CD8-positive, alpha-beta memory T cell (primary cell): ENCODE data around the gene FAT1. TPM values are rescaled to one million over a fixed set of nuclear protein-coding genes. Genes with fewer than 3 reads are reported as not detected.

Source experiments
- CTCF ChIA-PET: fragments of 350-600 bp; sonication (Branson Sonifier 250); formaldehyde crosslinking; loops from one replicate; lab custom pipeline; 2021; ENCODE audit warnings: antibody characterized with exemption; lab: Charles Lee
- POLR2A ChIA-PET: fragments of 350-600 bp; sonication (Branson Sonifier 250); formaldehyde crosslinking; loops from one replicate; lab custom pipeline; 2021; ENCODE audit warnings: antibody characterized with exemption; lab: Charles Lee
- DNase-seq, 5 donors: peaks; one replicate each; pipeline versions ENCODE4 v3.0.0 to v3.0.0-alpha.2; 2020 to 2022; ENCODE audit warnings: mixed read lengths in 1 of 5
- H3K27ac ChIP-seq: one replicate; pipeline ENCODE4 v1.7.0; 2013; ENCODE audit warnings: low read depth, mild to moderate bottlenecking, low read length, moderate library complexity
- H3K27me3 ChIP-seq: 2 replicates; pipeline ENCODE4 v1.7.0; 2013; ENCODE audit warnings: low read length, mild to moderate bottlenecking; ENCODE audit not compliant: insufficient read depth, poor library complexity, severe bottlenecking
- H3K36me3 ChIP-seq: 2 replicates; pipeline ENCODE4 v1.7.0; 2013; ENCODE audit warnings: mild to moderate bottlenecking, low read length, moderate library complexity; ENCODE audit not compliant: insufficient read depth
- H3K4me1 ChIP-seq: 2 replicates; pipeline ENCODE4 v1.7.0; 2013; ENCODE audit warnings: mild to moderate bottlenecking, low read length, moderate library complexity; ENCODE audit not compliant: insufficient read depth
- H3K4me3 ChIP-seq: 2 replicates; pipeline ENCODE4 v1.7.0; 2013; ENCODE audit warnings: mild to moderate bottlenecking, low read length
- H3K9me3 ChIP-seq: 2 replicates; pipeline ENCODE4 v1.7.0; 2013; ENCODE audit warnings: mild to moderate bottlenecking, low read length
- H3K27ac Mint-ChIP-seq, 8 donors: one replicate each; pipeline ENCODE4 v1.8.0; 2020 to 2021; ENCODE audit warnings: mixed read lengths in 8 of 8, mild to moderate bottlenecking in 6 of 8, inconsistent platforms in 3 of 8, moderate library complexity in 3 of 8
- H3K27me3 Mint-ChIP-seq, 2 donors: one replicate each; pipeline ENCODE4 v1.8.0; 2020 to 2021; ENCODE audit warnings: mixed read lengths in 2 of 2, mild to moderate bottlenecking in 1 of 2, moderate library complexity in 1 of 2
- H3K36me3 Mint-ChIP-seq, 3 donors: one replicate each; pipeline ENCODE4 v1.8.0; 2020 to 2021; ENCODE audit warnings: mixed read lengths in 3 of 3, inconsistent platforms in 1 of 3, mild to moderate bottlenecking in 1 of 3
- H3K4me1 Mint-ChIP-seq, 3 donors: one replicate each; pipeline ENCODE4 v1.8.0; 2020 to 2021; ENCODE audit warnings: mixed read lengths in 3 of 3, inconsistent platforms in 1 of 3, mild to moderate bottlenecking in 1 of 3
- H3K4me3 Mint-ChIP-seq, 7 donors: one replicate each; pipeline ENCODE4 v1.8.0; 2020 to 2021; ENCODE audit warnings: mixed read lengths in 7 of 7, mild to moderate bottlenecking in 6 of 7, moderate library complexity in 4 of 7, inconsistent platforms in 2 of 7
- H3K9me3 Mint-ChIP-seq, 5 donors: one replicate each; pipeline ENCODE4 v1.8.0; 2020 to 2022; ENCODE audit warnings: mixed read lengths in 5 of 5, mild to moderate bottlenecking in 3 of 5, moderate library complexity in 2 of 5, inconsistent platforms in 1 of 5
- polyA plus RNA-seq: library from polyadenylated mRNA; unstranded; fragments of 300-500 nt; fragmentation: Illumina TruSeq; gene quantifications from one replicate; pipeline ENCODE4 v1.2.3, GENCODE V29; 2021
- total RNA-seq, 2 experiments: library from RNA; stranded (reverse); gene quantifications; one replicate each; pipeline ENCODE4 v1.2.3, GENCODE V29; 2021

FAT1 gene
- total and polyA plus RNA-seq, 3 experiments from 2014 or later = not detected

DNA sequence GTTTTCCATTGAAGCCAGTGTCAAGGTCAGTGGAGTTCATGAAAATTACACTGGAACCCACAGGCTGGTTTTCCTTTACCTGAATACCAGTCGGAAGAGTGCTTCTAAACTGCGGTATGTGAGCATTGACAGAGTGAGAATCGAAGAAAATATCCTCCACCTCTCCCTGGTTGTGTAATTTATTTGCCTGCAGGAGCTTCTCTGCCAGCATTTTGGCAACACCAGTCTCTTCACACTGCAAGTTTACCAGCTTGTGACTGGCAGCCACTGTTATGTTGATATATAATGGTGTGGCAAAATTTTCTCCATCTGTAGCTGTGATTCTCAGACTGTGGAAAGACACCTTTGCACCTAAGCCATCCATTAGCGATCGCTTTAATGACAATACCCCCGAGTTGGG, 16.1 kb downstream of the FAT1 start:
- H3K9me3 ChIP-seq = no peaks in the 10 kb centered on the region
- H3K36me3 ChIP-seq = no peaks in the 10 kb centered on the region
- H3K4me1 Mint-ChIP-seq = no peaks in the 10 kb centered on the region
- no peaks in the 10 kb centered on the region for H3K27me3 Mint-ChIP-seq
- ChIA-PET POLR2A (no interaction called here), CTCF (no interaction called here)
- no peak overlapping the region for H3K27ac ChIP-seq
- peaks cover 0 to 1% (median 0%) of the 10 kb centered on the region in 3 donors for H3K36me3 Mint-ChIP-seq
- peaks cover 0 to 8% (median 6%) of the 10 kb centered on the region in 5 donors for H3K9me3 Mint-ChIP-seq
- no peak for DNase-seq
- H3K27ac Mint-ChIP-seq = no peak overlapping the region
- no peaks in the 10 kb centered on the region for H3K4me1 ChIP-seq
- no peaks in the 10 kb centered on the region for H3K27me3 ChIP-seq
- H3K4me3 Mint-ChIP-seq = no peak overlapping the region
- H3K4me3 ChIP-seq = no peak overlapping the region

DNA sequence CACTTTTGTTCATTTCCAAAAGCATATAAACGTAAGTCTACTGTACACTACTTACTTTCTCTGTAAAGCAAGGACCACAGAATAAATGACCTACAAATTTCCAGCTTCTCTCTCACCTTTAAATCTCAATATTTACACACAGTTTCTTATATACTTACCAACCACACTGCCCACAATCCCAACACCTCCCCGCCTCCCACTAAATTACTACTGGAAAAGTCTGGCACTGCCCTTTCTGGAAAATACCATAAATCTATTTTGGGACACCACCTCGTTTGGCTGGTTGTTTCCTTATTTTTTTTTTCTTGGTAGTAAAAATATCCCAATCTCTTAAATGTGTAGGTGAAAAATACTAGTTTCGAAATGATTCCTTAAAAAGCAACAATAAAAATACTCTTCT, 19.6 kb downstream of the FAT1 start:
- no peaks in the 10 kb centered on the region for H3K27me3 ChIP-seq
- CTCF ChIA-PET = no interaction called here
- Mint-ChIP-seq H3K4me3 (no peak overlapping the region), H3K4me1 (no peaks in the 10 kb centered on the region), H3K27me3 (no peaks in the 10 kb centered on the region), H3K9me3 (peaks cover 0 to 11% (median 4%) of the 10 kb centered on the region in 5 donors), H3K27ac (no peak overlapping the region), H3K36me3 (peaks cover 0 to 1% (median 0%) of the 10 kb centered on the region in 3 donors)
- H3K36me3 ChIP-seq = no peaks in the 10 kb centered on the region
- no peaks in the 10 kb centered on the region for H3K4me1 ChIP-seq
- no peak overlapping the region for H3K4me3 ChIP-seq
- POLR2A ChIA-PET = no interaction called here
- DNase-seq = no peak
- H3K9me3 ChIP-seq = no peaks in the 10 kb centered on the region
- no peak overlapping the region for H3K27ac ChIP-seq

DNA sequence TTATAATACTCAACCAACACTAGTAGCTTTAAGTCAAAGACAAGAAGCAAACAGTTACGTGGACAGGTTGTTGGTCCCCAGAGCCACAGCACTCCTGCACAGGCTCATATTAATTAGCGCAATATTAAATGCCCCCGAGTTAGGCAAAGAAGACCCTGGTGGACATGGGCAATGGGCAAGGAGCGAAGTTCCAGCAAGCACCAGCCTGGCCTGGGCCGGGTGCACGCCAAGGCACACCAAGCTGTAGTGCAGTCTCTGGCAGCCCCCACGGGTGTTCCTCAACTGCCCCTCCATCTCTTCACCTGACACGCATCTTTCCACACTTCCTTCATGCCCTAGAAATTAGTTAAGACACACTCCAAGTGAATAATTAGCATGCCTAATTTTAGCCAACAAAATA, 20.1 kb downstream of the FAT1 start:
- no peak overlapping the region for H3K4me3 Mint-ChIP-seq
- no peaks in the 10 kb centered on the region for H3K9me3 ChIP-seq
- POLR2A ChIA-PET = no interaction called here
- H3K27ac Mint-ChIP-seq = no peak overlapping the region
- H3K4me1 Mint-ChIP-seq = no peaks in the 10 kb centered on the region
- no peak overlapping the region for H3K4me3 ChIP-seq
- no peaks in the 10 kb centered on the region for H3K27me3 Mint-ChIP-seq
- H3K27ac ChIP-seq = no peak overlapping the region
- DNase-seq = no peak
- H3K4me1 ChIP-seq = no peaks in the 10 kb centered on the region
- peaks cover 0 to 11% (median 4%) of the 10 kb centered on the region in 5 donors for H3K9me3 Mint-ChIP-seq
- no peaks in the 10 kb centered on the region for H3K36me3 ChIP-seq
- CTCF ChIA-PET = no interaction called here
- H3K36me3 Mint-ChIP-seq = peaks cover 0 to 1% (median 0%) of the 10 kb centered on the region in 3 donors
- no peaks in the 10 kb centered on the region for H3K27me3 ChIP-seq

DNA sequence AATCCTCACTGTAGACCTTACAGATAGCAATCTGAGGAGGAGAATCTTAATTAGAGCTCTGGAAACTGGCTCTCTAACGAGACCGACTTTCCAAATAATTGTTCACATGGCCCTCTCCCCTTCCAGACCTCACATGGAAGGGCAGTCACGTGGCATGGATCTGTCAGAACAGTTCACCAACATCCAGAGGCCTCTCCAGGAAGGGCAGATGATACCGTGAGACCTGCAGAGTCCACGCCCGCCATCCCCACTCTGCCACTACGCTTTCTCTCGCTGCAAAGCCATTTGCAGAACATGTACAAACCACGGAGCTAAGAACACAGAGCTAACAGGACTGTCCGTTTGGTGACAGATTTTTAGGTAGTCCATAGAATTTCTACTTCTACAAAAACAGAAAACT, 20.7 kb downstream of the FAT1 start:
- Histone ChIP-seq H3K27ac (no peak overlapping the region), H3K27me3 (no peaks in the 10 kb centered on the region), H3K36me3 (no peaks in the 10 kb centered on the region), H3K4me1 (no peaks in the 10 kb centered on the region), H3K9me3 (no peaks in the 10 kb centered on the region), H3K4me3 (no peak overlapping the region)
- POLR2A ChIA-PET = no interaction called here
- no peak overlapping the region for H3K4me3 Mint-ChIP-seq
- H3K36me3 Mint-ChIP-seq = peaks cover 0 to 1% (median 0%) of the 10 kb centered on the region in 3 donors
- no peaks in the 10 kb centered on the region for H3K27me3 Mint-ChIP-seq
- no peak for DNase-seq
- CTCF ChIA-PET = no interaction called here
- no peaks in the 10 kb centered on the region for H3K4me1 Mint-ChIP-seq
- H3K9me3 Mint-ChIP-seq = peaks cover 0 to 14% (median 3%) of the 10 kb centered on the region in 5 donors
- H3K27ac Mint-ChIP-seq = no peak overlapping the region

DNA sequence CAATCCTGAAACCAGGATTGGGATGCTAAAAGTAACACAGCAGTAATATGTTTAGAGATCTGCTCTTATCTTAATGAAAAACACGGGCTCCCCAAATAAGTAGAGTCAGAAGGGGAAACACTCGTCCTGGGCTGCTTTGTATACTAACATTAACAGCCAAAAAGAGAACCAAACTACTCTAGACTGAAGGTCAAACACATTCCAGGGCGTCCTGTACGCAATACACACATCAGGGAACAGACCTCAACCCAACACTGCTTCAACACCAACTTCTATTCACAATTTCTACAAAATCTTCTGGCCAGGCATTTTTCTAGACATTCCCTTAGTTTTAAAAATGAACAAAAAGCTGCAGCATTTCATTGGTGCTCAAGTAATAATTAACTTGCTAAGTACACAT, 21.4 kb downstream of the FAT1 start:
- no peak overlapping the region for H3K4me3 Mint-ChIP-seq
- no peak overlapping the region for H3K27ac ChIP-seq
- no peaks in the 10 kb centered on the region for H3K9me3 ChIP-seq
- H3K4me1 Mint-ChIP-seq = no peaks in the 10 kb centered on the region
- H3K27me3 ChIP-seq = no peaks in the 10 kb centered on the region
- no peak for DNase-seq
- H3K4me1 ChIP-seq = no peaks in the 10 kb centered on the region
- no peaks in the 10 kb centered on the region for H3K36me3 ChIP-seq
- H3K9me3 Mint-ChIP-seq = peaks cover 0 to 14% (median 2%) of the 10 kb centered on the region in 5 donors
- CTCF ChIA-PET = no interaction called here
- no peak overlapping the region for H3K27ac Mint-ChIP-seq
- POLR2A ChIA-PET = no interaction called here
- peaks cover 0 to 1% (median 0%) of the 10 kb centered on the region in 3 donors for H3K36me3 Mint-ChIP-seq
- no peak overlapping the region for H3K4me3 ChIP-seq
- no peaks in the 10 kb centered on the region for H3K27me3 Mint-ChIP-seq

DNA sequence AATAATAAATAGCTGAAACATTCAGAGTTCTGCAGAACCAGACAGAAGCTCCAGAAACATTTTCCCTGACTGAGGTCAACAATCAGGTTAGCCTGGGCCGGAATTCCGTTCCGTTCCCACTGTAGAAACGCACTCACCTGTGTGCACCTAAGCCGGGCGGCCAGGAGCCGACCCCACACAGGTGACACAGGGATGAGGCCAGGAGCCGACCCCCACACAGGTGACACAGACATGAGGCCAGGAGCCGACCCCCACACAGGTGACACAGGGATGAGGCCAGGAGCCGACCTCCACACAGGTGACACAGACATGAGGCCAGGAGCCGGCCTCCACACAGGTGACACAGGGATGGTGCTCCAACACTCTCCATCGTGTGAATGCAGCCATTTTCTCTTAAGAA, 21.9 kb downstream of the FAT1 start:
- H3K4me3 Mint-ChIP-seq = no peak overlapping the region
- Histone ChIP-seq H3K27me3 (no peaks in the 10 kb centered on the region), H3K36me3 (no peaks in the 10 kb centered on the region), H3K4me1 (no peaks in the 10 kb centered on the region), H3K9me3 (no peaks in the 10 kb centered on the region), H3K4me3 (no peak overlapping the region), H3K27ac (no peak overlapping the region)
- CTCF ChIA-PET = interaction anchor here (1.1 kb wide), 1 partner anchor 13 kb away, joined by 3 read pairs; no protein-coding TSS in a partner anchor
- H3K9me3 Mint-ChIP-seq = peaks cover 0 to 14% (median 0%) of the 10 kb centered on the region in 5 donors
- H3K27ac Mint-ChIP-seq = no peak overlapping the region
- no peaks in the 10 kb centered on the region for H3K27me3 Mint-ChIP-seq
- POLR2A ChIA-PET = no interaction called here
- no peak for DNase-seq
- peaks cover 0 to 1% (median 0%) of the 10 kb centered on the region in 3 donors for H3K36me3 Mint-ChIP-seq
- no peaks in the 10 kb centered on the region for H3K4me1 Mint-ChIP-seq

DNA sequence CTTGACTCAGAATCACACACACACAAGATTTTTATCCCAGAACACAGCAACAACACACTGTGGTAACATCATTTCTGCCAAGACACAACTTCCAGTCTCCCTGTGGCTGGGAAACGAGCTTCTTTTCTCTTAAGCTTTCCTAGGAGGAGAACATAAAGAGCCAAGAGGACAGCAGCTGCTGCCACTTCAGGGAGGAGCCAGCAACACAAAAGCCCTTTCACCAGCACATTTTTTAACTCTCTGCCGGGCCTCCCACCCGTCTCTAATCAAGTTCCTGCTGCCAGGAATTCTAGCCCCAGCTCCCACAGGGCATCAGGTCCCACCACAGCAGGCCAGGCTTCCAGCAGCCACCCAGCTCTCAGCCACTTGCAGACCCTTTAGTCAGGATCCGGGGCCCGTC, 22.4 kb downstream of the FAT1 start:
- Histone ChIP-seq H3K4me1 (no peaks in the 10 kb centered on the region), H3K36me3 (no peaks in the 10 kb centered on the region), H3K27ac (no peak overlapping the region), H3K9me3 (no peaks in the 10 kb centered on the region), H3K27me3 (no peaks in the 10 kb centered on the region), H3K4me3 (no peak overlapping the region)
- H3K27me3 Mint-ChIP-seq = no peaks in the 10 kb centered on the region
- ChIA-PET CTCF (interaction anchor here (1.1 kb wide), 1 partner anchor 14 kb away, joined by 3 read pairs; no protein-coding TSS in a partner anchor), POLR2A (no interaction called here)
- no peak overlapping the region for H3K27ac Mint-ChIP-seq
- no peak for DNase-seq
- H3K4me1 Mint-ChIP-seq = no peaks in the 10 kb centered on the region
- peaks cover 0 to 1% (median 0%) of the 10 kb centered on the region in 3 donors for H3K36me3 Mint-ChIP-seq
- H3K4me3 Mint-ChIP-seq = no peak overlapping the region
- peaks cover 0 to 14% (median 2%) of the 10 kb centered on the region in 5 donors for H3K9me3 Mint-ChIP-seq

DNA sequence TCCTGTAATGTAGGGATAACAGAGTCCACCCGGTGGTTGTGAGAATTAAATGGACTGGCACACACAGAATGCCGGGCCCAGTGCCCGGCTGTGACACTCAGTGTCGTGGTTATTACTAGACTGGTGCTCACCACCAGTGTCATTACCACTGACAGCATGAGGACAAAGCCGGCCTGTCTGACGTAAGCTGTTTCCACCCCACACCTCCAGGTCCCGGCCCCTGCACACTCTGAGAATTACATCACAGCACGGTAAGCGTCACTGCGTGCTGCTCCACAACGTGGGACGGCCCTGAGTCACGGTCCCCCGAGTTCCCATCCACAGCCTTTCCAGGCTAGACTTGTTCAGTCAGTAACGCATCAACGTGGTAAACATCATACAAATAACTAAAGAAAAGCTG, 22.9 kb downstream of the FAT1 start:
- H3K9me3 Mint-ChIP-seq = peaks cover 0 to 14% (median 5%) of the 10 kb centered on the region in 5 donors
- H3K36me3 Mint-ChIP-seq = peaks cover 0 to 1% (median 0%) of the 10 kb centered on the region in 3 donors
- no peaks in the 10 kb centered on the region for H3K27me3 Mint-ChIP-seq
- ChIA-PET CTCF (interaction anchor here (1.1 kb wide), 1 partner anchor 14 kb away, joined by 3 read pairs; no protein-coding TSS in a partner anchor), POLR2A (no interaction called here)
- DNase-seq = no peak
- no peak overlapping the region for H3K27ac Mint-ChIP-seq
- Histone ChIP-seq H3K4me1 (no peaks in the 10 kb centered on the region), H3K27me3 (no peaks in the 10 kb centered on the region), H3K36me3 (no peaks in the 10 kb centered on the region), H3K9me3 (no peaks in the 10 kb centered on the region), H3K27ac (no peak overlapping the region), H3K4me3 (no peak overlapping the region)
- no peaks in the 10 kb centered on the region for H3K4me1 Mint-ChIP-seq
- H3K4me3 Mint-ChIP-seq = no peak overlapping the region
